GM15510 (cell line): ENCODE results near the gene ANOS1.

Source experiments
- POLR2A ChIP-seq: IDR thresholded peaks from 3 replicates; pipeline ENCODE4 v1.6.1; 2011; ENCODE audit warnings: borderline replicate concordance; ENCODE audit not compliant: insufficient read length; ENCODE audit errors: extremely low read depth

The ANOS1 gene

GRCh38 chrX:8731559-8732395, at the start of gene ANOS1:
Gene ANOS1, minus strand, starts transcription at chrX:8732137. Its CDS starts 101 bp downstream, at chrX:8732036.
- TF ChIP-seq POLR2A, result no peak

DNA sequence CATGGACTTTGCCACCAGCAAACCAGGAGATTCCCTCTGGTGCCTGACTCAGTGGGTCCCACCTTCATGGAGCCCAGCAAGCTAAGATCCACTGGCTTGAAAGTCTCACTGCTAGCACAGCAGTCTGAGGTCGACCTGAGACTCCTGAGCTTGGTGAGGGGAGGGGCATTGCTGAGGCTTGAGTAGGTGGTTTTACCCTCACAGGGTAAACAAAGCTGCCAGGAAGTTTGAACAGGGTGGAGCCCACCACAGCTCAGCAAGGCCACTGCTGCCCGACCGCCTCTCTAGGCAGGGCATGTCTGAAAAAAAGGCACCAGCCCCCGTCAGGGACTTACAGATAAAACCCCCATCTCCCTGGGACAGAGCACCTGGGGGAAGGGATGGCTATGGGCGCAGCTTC, 41.2 kb upstream of the ANOS1 start:
- TF ChIP-seq POLR2A, result no peak

DNA sequence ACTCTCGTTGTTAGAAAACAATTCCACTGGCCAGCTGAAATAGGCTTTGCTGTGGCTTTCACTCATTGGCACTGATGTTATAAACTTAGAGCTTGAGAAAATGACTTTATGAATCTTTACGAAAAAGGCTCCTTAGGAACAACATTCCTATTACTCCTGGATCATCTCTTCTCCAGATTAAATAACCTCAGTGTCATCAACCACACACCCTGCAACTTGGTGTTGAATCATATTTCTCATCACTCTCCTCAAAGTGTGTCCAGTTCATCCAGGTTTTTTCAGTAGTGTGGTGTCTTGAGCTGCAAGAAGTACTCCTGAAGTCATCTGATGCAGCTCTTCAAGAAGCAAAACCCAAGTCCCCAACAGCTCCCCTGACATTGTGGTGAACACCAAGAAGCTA, 28.1 kb upstream of the ANOS1 start:
- no peak for TF ChIP-seq POLR2A

GRCh38 chrX:8755813-8756212, 23.9 kb upstream of the ANOS1 start:
- no peak for TF ChIP-seq POLR2A

- no peak for TF ChIP-seq POLR2A
Measured at GRCh38 chrX:8755116-8755515, 23.2 kb upstream of the ANOS1 start.

DNA sequence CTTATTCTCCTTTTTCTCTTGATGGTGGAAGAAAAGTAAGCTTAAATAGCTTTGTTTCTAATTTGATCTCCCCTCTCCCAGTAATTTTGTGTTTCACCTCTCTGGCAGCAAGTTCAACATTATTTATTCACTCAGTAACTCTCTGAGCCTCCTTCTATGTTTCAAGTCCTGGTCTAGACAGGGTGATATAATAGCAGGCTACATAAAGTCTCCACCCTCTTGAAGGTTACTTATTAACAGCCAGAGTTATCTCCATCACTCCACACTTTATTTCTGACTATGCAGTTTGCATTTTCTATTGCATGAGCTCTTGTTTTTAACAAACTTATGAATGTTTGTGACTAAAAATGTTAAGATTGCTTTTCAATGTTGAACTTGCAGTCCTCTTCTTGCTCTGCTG, 17.8 kb upstream of the ANOS1 start:
- no peak for TF ChIP-seq POLR2A

GRCh38 chrX:8748855-8749254, 16.9 kb upstream of the ANOS1 start:
- TF ChIP-seq POLR2A, result no peak

DNA sequence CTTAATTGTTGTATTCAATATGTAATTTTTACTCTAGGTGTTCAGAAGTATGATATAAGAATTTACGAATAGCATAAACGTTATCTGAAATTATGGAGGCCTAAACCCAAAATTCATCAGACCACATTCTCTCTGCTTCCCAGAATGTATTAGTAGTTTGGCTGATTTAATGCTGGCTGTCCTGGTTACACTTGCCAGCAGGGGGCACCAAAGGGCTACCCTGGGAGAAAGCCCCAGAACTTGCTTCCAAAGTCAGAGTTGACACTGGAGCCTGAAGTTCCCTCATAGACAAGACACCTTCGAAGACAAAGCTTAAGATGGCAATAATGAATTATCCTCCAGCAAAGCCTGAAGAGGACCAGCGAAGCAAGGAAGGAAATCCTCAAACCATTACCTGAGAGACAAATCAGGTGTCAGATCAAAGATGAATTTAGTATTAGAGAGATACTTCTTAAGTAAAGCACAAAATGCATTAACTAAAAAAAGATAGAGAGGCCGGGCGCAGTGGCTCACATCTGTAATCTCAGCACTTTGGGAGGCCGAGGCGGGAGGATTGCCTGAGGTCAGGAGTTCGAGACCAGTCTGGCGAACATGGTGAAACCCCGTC, 11.3 kb upstream of the ANOS1 start:
- no peak for TF ChIP-seq POLR2A

GRCh38 chrX:8741981-8742380, 10.0 kb upstream of the ANOS1 start:
- no peak for TF ChIP-seq POLR2A

DNA sequence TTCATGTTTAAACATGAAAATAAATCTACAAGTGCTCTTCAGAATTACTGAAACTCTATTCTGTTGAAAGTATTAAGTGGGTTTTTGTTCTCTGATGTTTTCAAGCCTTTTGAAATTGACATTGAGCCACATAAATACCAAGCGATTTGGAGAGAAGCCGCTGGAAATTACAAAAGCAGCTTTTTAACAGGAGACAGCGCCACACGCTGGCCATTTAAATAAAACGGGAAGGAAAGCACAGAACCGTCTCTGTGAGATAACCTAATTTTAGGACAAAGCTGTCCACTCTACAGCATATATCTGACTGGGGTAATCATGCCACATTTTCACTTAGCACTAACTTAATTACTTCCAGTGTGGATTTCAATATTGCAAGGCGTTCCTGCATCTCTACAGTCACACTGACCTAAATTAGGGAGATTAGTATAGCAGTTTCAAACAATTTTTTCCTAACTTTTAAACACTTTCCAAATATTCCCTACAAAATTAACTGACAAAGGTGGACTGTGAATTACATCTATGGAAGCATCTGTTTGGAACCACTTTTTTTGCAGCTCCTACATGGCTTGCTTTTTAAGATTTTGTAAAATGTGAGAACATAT, 6.8 kb upstream of the ANOS1 start:
- no peak for TF ChIP-seq POLR2A

DNA sequence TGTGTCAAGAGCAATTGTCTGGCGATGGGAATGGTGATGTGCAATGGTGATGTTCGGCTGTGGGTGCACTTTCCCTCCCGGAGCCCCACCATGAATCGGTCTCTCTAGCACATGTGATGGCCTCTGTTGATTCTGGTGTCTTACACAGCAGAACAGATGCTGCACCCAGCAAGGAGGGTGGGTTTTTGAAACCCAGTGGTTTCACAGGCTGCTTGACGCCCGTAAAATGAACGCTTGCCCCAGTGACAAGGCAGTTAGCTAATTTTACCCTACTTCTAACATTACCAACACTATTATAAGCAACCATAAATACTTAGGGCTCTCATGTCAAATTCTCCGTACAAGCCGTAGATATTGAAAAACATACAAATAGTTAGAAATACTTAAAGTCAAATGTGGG, 5.9 kb upstream of the ANOS1 start:
- TF ChIP-seq POLR2A, result no peak

DNA sequence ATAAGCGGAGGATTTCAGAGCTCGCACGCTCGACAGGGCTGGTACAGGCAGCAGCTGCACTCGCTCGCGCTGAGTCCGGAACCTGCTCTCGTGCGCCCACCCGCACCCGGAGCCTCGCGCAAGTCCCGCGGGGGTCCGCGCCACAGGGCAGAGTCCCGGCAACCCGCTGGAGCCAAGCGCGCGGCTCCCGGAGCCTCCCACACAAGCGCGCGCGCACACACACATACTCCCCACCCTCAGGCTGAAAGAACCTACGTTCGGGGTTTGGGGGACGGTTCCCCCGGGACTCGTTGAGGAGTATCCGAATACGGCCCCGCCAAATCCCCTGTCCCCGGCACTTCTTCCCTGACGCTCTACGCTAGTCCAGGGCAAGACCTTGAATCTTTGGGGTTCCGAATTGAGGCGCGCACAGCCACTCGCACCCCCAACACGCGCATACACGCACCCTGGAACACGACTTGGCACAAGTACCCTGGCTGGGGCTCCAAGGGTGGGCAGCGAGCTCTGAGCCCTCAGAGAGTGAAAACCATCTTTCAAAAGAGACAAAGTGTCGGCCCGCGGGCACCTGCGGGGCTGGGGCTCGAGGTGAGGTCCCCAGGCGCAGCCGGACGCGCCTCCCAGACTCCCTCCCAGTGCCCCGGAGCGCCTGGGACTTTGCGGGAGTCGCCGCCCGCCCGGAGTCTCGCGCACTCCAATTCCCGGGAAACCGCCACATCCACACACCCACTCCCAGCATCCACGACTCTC, 952 bp downstream of the ANOS1 start:
- no peak for TF ChIP-seq POLR2A

DNA sequence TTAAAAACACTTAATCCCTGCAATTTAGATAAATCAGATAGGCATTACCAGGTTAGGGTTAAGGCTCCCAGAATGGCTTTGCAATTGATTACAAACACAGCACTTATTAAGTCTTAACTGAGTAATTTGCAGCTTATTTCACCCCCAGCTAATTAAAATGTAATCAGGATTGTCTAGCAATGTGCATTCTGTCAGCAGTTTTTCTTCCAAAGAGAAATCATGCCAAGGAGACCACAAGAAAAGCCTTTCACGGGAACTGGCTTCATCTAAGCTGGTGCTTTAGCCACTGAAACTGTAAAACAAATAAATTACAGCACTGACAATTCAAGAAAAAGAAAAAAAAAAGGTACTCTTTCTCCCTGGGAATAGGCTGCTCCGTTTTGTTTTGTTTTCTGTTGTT, 2.1 kb downstream of the ANOS1 start:
- TF ChIP-seq POLR2A, result no peak

GRCh38 chrX:8728932-8729535, 2.9 kb downstream of the ANOS1 start:
- no peak for TF ChIP-seq POLR2A
